ENCODE measurements around the gene ACOT2. TPM values are rescaled to one million over a fixed set of nuclear protein-coding genes. Genes with fewer than 3 reads are reported as not detected.

ACOT2 gene
- polyA plus RNA-seq, 4 donors = 25.0 to 89.9 (median 45.9) TPM

Other genes with a start within 250 kb of the ACOT2 start
- gene NUMB, start 110.7 kb upstream of the ACOT2 start, polyA plus RNA-seq = 10 to 100 TPM; 38.5 to 87.9 (median 55.4) TPM
- 1 to 10 TPM; 5.4 to 7.4 (median 6.7) TPM for gene RIOX1, start 78.3 kb upstream of the ACOT2 start, polyA plus RNA-seq
- 10 to 100 TPM in 2 of 4 donors, 1 to 10 TPM in 2; 3.6 to 30.0 (median 10.1) TPM for gene ACOT1, start 32.1 kb upstream of the ACOT2 start, polyA plus RNA-seq
- 1 to 10 TPM in 2 of 4 donors, under 1 TPM in 2; 0.03 to 4.2 (median 1.2) TPM for gene HEATR4, start 10.3 kb upstream of the ACOT2 start, polyA plus RNA-seq
- 10 to 100 TPM in 2 of 4 donors, 1 to 10 TPM in 2; 2.5 to 12.7 (median 7.5) TPM for gene ACOT4, start 22.7 kb downstream of the ACOT2 start, polyA plus RNA-seq
- gene ACOT6, start 43.3 kb downstream of the ACOT2 start, polyA plus RNA-seq = under 1 TPM in 2 of 4 donors, not detected in 2; 0.04 to 0.54 TPM
- 1 to 10 TPM in 3 of 4 donors, under 1 TPM in 1; 0.54 to 5.4 (median 3.0) TPM for gene DNAL1, start 75.8 kb downstream of the ACOT2 start, polyA plus RNA-seq
- gene PNMA1, start 145.2 kb downstream of the ACOT2 start, polyA plus RNA-seq = 10 to 100 TPM; 10.8 to 23.5 (median 14.6) TPM

Measured in small intestine (tissue), 4 donors.